ENCODE measurements around the gene MCL1. TPM values are rescaled to one million over a fixed set of nuclear protein-coding genes. Genes with fewer than 3 reads are reported as not detected.
"Not testable (repeated sequence)": the region's sequence is repeated elsewhere in the genome, so short reads cannot be mapped to it uniquely, and the experiment has no call there.

The MCL1 gene
- polyA plus RNA-seq, 1 donor (not counting 4 experiments of a cell fraction or from before 2014, with no cell fraction given) = 237 TPM

DNA sequence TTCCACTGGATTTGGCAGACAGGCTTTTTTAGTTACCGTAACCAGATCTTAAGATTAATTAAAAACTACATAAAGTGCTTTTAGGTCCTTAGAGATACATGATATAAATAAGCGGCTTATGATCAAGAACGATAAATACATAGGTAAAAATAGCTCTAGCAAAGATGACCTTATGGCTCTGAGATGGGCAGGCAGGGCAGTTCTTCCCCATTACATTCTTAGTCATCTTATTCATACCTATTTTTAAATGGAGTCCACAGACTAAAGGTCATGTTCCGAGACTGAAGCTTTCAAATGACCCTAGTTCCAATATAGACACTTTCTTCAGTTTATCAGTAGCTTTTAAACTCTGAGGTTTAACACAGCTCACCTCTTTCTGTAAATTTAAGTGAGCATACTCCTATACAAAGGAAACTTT lies 4.3 kb downstream of the MCL1 start:
- DNase-seq (ENCODE audit: low read depth, low spot score) (no peak), FAIRE-seq (no peak)
- Histone ChIP-seq H3K9me3 (ENCODE audit: control insufficient read depth, low read depth, low read length) (no peaks in the 10 kb centered on the region), H3K4me2 (ENCODE audit: control insufficient read depth, extremely low read depth, insufficient read depth, low read depth, low read length) (peak overlapping the region; percentile 99), H3K4me3 (ENCODE audit: control insufficient read depth in 2 of 3, extremely low read depth in 1 of 3, insufficient read depth in 2 of 3, low read depth in 1 of 3, low read length in 3 of 3) (peak overlapping the region; percentile 90 to 98 (median 97)), H3K9ac (ENCODE audit: control insufficient read depth, extremely low read depth, insufficient read depth, low read length) (peak overlapping the region; percentile 99), H3K4me1 (ENCODE audit: control insufficient read depth, extremely low read depth, insufficient read depth, low read length) (peaks cover 41% of the 10 kb centered on the region), H3K79me2 (ENCODE audit: control insufficient read depth, insufficient read depth, low read length) (peaks cover 63% of the 10 kb centered on the region), H4K20me1 (ENCODE audit: control insufficient read depth, extremely low read depth, insufficient read depth, low read length) (peaks cover 59% of the 10 kb centered on the region), H3K27ac (ENCODE audit: control insufficient read depth, insufficient read depth, low read length) (peak overlapping the region; percentile 98), H3K36me3 (ENCODE audit: control insufficient read depth in 2 of 2, extremely low read depth in 1 of 2, insufficient read depth in 2 of 2, low read length in 2 of 2) (peaks cover 24 to 59% of the 10 kb centered on the region in 2 experiments), H3K27me3 (ENCODE audit: control insufficient read depth, extremely low read depth, insufficient read depth, low read length) (no peaks in the 10 kb centered on the region), H2AFZ (ENCODE audit: control insufficient read depth, low read length) (no peak overlapping the region), H3K9me1 (ENCODE audit: control insufficient read depth, extremely low read depth, insufficient read depth, low read length) (no peaks in the 10 kb centered on the region)
- TF ChIP-seq EZH2 (IDR thresholded peaks at IDR 0.05; ENCODE audit: low read length) = no peak
- TF ChIP-seq, protein P1, sequence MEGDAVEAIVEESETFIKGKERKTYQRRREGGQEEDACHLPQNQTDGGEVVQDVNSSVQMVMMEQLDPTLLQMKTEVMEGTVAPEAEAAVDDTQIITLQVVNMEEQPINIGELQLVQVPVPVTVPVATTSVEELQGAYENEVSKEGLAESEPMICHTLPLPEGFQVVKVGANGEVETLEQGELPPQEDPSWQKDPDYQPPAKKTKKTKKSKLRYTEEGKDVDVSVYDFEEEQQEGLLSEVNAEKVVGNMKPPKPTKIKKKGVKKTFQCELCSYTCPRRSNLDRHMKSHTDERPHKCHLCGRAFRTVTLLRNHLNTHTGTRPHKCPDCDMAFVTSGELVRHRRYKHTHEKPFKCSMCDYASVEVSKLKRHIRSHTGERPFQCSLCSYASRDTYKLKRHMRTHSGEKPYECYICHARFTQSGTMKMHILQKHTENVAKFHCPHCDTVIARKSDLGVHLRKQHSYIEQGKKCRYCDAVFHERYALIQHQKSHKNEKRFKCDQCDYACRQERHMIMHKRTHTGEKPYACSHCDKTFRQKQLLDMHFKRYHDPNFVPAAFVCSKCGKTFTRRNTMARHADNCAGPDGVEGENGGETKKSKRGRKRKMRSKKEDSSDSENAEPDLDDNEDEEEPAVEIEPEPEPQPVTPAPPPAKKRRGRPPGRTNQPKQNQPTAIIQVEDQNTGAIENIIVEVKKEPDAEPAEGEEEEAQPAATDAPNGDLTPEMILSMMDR (optimal IDR thresholded peaks at IDR 0.05 in 1 of 3, IDR thresholded peaks at IDR 0.05 in 1 of 3, conservative IDR thresholded peaks at IDR 0.05 in 1 of 3; ENCODE audit: extremely low read depth in 1 of 3, insufficient read depth in 2 of 3, low read length in 3 of 3) = no peak
- dilution Hi-C loops (cut with MboI; ENCODE audit: extremely low pct_ligation_motif_present, low sequenced_read_pairs) = no loop called here

DNA sequence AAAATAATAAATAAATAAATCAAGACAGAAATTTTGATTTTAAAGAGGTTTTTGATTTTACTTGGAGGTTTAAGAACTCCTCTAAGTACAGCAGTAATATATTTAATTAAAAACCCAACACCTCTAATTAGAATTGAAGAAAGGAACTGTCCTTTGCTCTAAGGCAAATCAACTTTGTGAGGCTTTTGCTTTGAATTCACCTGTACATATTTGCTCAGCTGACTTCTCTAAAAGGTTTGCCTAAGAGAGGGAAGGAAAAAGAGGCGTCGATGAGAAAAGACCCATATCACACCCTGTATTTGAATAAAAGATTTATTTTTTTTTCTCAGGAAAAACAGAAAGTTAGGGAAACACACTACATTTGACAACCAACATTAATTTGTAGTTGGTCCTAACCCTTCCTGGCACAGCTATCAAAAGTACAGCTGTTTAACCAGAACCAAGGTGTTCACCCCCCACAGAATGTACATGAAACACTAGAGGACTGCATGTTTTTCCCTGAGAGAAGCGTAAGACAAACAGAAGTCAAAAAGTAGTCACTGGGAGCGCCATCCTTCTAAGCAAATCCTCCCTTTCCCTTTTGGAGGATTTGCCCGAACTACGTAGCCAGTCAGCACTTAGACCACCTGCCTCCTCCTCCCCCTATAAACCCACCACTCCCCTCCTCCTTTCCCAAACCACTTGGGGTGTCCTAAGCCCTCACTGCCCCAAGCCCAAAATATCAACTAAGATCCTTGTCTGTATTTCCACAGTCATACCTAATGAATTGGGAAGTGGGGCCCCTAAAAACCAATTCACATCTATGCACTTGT lies 4.9 kb downstream of the MCL1 start:
- Histone ChIP-seq H3K27me3 (ENCODE audit: control insufficient read depth, extremely low read depth, insufficient read depth, low read length) (no peaks in the 10 kb centered on the region), H4K20me1 (ENCODE audit: control insufficient read depth, extremely low read depth, insufficient read depth, low read length) (peaks cover 59% of the 10 kb centered on the region), H3K27ac (ENCODE audit: control insufficient read depth, insufficient read depth, low read length) (peak overlapping the region; percentile 98), H3K36me3 (ENCODE audit: control insufficient read depth in 2 of 2, extremely low read depth in 1 of 2, insufficient read depth in 2 of 2, low read length in 2 of 2) (peaks cover 24 to 59% of the 10 kb centered on the region in 2 experiments), H2AFZ (ENCODE audit: control insufficient read depth, low read length) (no peak overlapping the region), H3K9me3 (ENCODE audit: control insufficient read depth, low read depth, low read length) (no peaks in the 10 kb centered on the region), H3K9ac (ENCODE audit: control insufficient read depth, extremely low read depth, insufficient read depth, low read length) (peak overlapping the region; percentile 99), H3K4me2 (ENCODE audit: control insufficient read depth, extremely low read depth, insufficient read depth, low read depth, low read length) (peak overlapping the region; percentile 99), H3K4me1 (ENCODE audit: control insufficient read depth, extremely low read depth, insufficient read depth, low read length) (peaks cover 44% of the 10 kb centered on the region), H3K4me3 (ENCODE audit: control insufficient read depth in 2 of 3, extremely low read depth in 1 of 3, insufficient read depth in 2 of 3, low read depth in 1 of 3, low read length in 3 of 3) (peak overlapping the region; percentile 90 to 98 (median 97)), H3K9me1 (ENCODE audit: control insufficient read depth, extremely low read depth, insufficient read depth, low read length) (no peaks in the 10 kb centered on the region), H3K79me2 (ENCODE audit: control insufficient read depth, insufficient read depth, low read length) (peaks cover 61% of the 10 kb centered on the region)
- DNase-seq (ENCODE audit: low read depth, low spot score) (no peak), FAIRE-seq (no peak)
- dilution Hi-C loops (cut with MboI; ENCODE audit: extremely low pct_ligation_motif_present, low sequenced_read_pairs) = no loop called here
- TF ChIP-seq EZH2 (IDR thresholded peaks at IDR 0.05; ENCODE audit: low read length) = no peak
- TF ChIP-seq, protein P1 (optimal IDR thresholded peaks at IDR 0.05 in 1 of 3, IDR thresholded peaks at IDR 0.05 in 1 of 3, conservative IDR thresholded peaks at IDR 0.05 in 1 of 3; ENCODE audit: extremely low read depth in 1 of 3, insufficient read depth in 2 of 3, low read length in 3 of 3) = no peak

DNA sequence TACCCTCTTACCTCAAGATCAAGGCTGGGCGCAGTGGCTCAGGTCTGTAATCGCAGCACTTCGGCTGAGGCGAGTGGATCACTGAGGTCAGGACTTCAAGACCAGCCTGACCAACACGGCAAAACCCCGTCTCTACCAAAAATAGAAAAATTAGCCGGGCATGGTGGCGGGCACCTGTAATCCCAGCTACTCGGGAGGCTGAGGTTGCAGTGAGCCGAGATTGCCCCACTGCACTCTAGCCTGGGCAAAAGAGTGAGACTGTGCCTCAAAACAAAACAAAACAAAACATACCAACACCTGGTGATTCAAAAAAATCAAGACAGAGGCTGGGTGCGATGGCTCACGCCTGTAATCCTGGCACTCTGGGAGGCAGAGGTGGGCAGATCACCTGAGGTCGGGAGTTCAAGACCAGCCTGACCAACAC lies 5.8 kb downstream of the MCL1 start:
- dilution Hi-C loops (cut with MboI; ENCODE audit: extremely low pct_ligation_motif_present, low sequenced_read_pairs); H3K9me3 ChIP-seq (ENCODE audit: control insufficient read depth, low read depth, low read length); H3K4me3 ChIP-seq (ENCODE audit: control insufficient read depth in 2 of 3, extremely low read depth in 1 of 3, insufficient read depth in 2 of 3, low read depth in 1 of 3, low read length in 3 of 3); H3K9me1 ChIP-seq (ENCODE audit: control insufficient read depth, extremely low read depth, insufficient read depth, low read length); FAIRE-seq; DNase-seq (ENCODE audit: low read depth, low spot score); H3K27me3 ChIP-seq (ENCODE audit: control insufficient read depth, extremely low read depth, insufficient read depth, low read length); H3K9ac ChIP-seq (ENCODE audit: control insufficient read depth, extremely low read depth, insufficient read depth, low read length); H2AFZ ChIP-seq (ENCODE audit: control insufficient read depth, low read length): not testable (repeated sequence)
- Histone ChIP-seq H3K79me2 (ENCODE audit: control insufficient read depth, insufficient read depth, low read length) (peaks cover 53% of the 10 kb centered on the region), H3K4me1 (ENCODE audit: control insufficient read depth, extremely low read depth, insufficient read depth, low read length) (peaks cover 51% of the 10 kb centered on the region), H3K4me2 (ENCODE audit: control insufficient read depth, extremely low read depth, insufficient read depth, low read depth, low read length) (peak overlapping the region; percentile 11), H3K36me3 (ENCODE audit: control insufficient read depth in 2 of 2, extremely low read depth in 1 of 2, insufficient read depth in 2 of 2, low read length in 2 of 2) (peaks cover 24 to 56% of the 10 kb centered on the region in 2 experiments), H4K20me1 (ENCODE audit: control insufficient read depth, extremely low read depth, insufficient read depth, low read length) (peaks cover 52% of the 10 kb centered on the region), H3K27ac (ENCODE audit: control insufficient read depth, insufficient read depth, low read length) (peak overlapping the region; percentile 15)
